Bone marrow (tissue), 2 donors: ENCODE results near the gene CCDC201.
"Not testable (repeated sequence)": the region's sequence is repeated elsewhere in the genome, so short reads cannot be mapped to it uniquely, and the experiment has no call there.

Experiments
- DNase-seq, 2 donors: peaks; one replicate each; lab custom pipeline; 2025; lab: John Stamatoyannopoulos, UW

The CCDC201 gene

DNA sequence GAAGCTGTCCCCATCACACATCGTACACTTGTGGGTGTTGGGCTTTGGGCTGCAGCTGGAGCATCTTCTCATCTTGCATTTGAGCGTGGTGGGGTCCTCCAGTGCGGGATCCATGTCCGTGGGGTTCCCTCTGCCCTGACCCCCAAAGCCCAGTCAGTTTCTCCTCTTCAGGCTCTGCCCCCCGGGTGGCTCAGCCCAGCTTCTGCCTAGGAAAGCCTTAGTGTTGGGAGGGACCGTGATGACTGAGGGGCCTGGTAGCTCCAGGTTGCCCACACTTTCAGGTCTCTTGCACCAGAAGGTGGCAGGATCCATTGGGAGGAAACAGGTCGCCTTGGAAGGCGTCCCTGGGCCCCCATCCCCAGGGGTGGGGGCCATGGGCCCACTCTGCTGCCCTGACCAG lies 55.9 kb downstream of the CCDC201 start:
- DNase-seq: not testable (repeated sequence)

GRCh38 chr7:45814216-45815118 lies 58.4 kb downstream of the CCDC201 start:
- not testable (repeated sequence) for DNase-seq

DNA sequence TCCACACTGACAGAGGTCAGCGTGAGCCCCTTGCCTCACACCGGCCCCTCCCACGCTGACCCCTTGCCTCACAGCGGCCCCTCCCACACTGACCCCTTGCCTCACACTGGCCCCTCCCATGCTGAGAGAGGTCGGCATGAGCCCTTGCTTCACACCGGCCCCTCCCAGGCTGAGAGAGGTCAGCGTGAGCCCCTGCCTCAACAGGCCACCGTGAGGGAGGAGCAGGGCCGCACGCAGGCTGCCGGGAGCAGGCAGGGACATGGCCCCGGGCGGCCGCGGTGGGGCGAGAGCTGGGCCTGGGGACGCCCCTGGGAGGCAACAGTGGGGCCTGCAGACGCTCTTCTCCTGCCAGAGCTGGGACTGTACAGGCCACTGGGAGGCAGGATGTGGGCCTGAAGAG lies 59.1 kb downstream of the CCDC201 start:
- not testable (repeated sequence) for DNase-seq

GRCh38 chr7:45812946-45813345 lies 59.9 kb downstream of the CCDC201 start:
- DNase-seq: no peak

DNA sequence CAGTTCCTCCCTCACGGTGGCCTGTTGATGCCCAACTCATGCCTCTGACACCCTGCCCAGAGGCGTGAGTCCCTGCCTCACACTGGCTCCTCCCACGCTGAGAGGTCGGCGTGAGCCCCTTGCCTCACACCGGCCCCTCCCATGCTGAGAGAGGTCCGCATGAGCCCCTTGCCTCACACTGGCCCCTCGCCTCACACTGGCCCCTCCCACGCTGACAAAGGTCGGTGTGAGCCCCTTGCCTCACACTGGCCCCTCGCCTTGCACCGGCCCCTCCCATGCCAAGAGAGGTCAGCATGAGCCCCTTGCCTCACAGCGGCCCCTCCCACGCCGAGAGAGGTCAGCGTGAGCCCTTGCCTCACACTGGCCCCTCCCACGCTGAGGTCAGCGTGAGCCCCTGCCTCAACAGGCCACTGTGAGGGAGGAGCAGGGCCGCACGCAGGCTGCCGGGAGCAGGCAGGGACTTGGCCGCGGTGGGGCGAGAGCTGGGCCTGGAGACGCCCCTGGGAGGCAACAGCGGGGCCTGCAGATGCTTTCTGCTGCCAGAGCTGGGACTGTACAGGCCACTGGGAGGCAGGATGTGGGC lies 61.1 kb downstream of the CCDC201 start:
- not testable (repeated sequence) for DNase-seq

DNA sequence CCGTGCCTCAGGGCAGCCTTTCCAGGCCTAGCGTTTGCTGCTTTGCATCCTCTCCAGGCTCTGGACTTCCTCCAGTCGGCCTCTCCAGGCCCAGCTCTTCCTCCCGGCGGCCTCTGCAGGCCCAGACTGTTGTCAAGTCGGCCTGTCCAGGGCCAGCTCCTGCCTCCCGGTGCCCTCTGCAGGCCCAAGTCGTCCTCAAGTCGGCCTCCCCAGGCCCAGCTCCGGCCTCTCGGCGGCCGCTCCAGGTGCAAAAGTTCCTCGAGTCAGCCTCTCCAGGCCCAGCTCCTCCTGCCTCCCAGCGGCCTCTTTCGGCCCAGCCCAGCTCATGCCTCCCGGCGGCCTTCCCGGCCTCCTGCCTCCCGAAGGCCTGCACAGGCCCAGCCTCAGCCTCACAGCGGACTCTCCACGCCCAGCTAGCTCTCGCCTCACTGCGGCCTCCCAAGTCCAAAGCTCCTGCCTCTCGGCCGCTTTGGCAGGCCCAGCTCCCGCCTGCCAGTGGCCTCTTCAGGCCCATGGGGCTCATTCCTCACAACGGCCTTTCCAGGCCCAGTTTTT lies 62.4 kb downstream of the CCDC201 start:
- DNase-seq: not testable (repeated sequence)
